Measurements from ENCODE around the gene TREML2.
"Not testable (repeated sequence)": the region's sequence is repeated elsewhere in the genome, so short reads cannot be mapped to it uniquely, and the experiment has no call there.

TREML2 gene

GRCh38 chr6:41208439-41209106 lies 7.6 kb upstream of the TREML2 start:
- DNase-seq (ENCODE audit: low read depth): no peak

GRCh38 chr6:41204156-41204555 lies 3.2 kb upstream of the TREML2 start:
- DNase-seq (ENCODE audit: low read depth): no peak

GRCh38 chr6:41201764-41202173 lies 820 bp upstream of the TREML2 start:
- no peak for DNase-seq (ENCODE audit: low read depth)

GRCh38 chr6:41200296-41200900 lies 551 bp downstream of the TREML2 start:
- DNase-seq (ENCODE audit: low read depth): no peak

GRCh38 chr6:41199552-41200246 lies 1.2 kb downstream of the TREML2 start:
- DNase-seq (ENCODE audit: low read depth): no peak

GRCh38 chr6:41197234-41197633 lies 3.7 kb downstream of the TREML2 start:
- no peak for DNase-seq (ENCODE audit: low read depth)

- no peak for DNase-seq (ENCODE audit: low read depth)
These were observed 6.6 kb downstream of the TREML2 start for GRCh38 chr6:41194386-41194785.

- DNase-seq (ENCODE audit: low read depth): no peak
These were observed 7.1 kb downstream of the TREML2 start for GRCh38 chr6:41193884-41194283.

GRCh38 chr6:41193171-41193734 lies 7.7 kb downstream of the TREML2 start:
- DNase-seq (ENCODE audit: low read depth): no peak

- DNase-seq (ENCODE audit: low read depth): no peak
These were observed 9.4 kb downstream of the TREML2 start for GRCh38 chr6:41191569-41191968.

GRCh38 chr6:41190791-41191190 lies 10.2 kb downstream of the TREML2 start:
- DNase-seq (ENCODE audit: low read depth): no peak

- no peak for DNase-seq (ENCODE audit: low read depth)
These were observed 11.0 kb downstream of the TREML2 start for GRCh38 chr6:41189967-41190366.

- DNase-seq (ENCODE audit: low read depth): not testable (repeated sequence)
These were observed 11.9 kb downstream of the TREML2 start for GRCh38 chr6:41189046-41189445.

GRCh38 chr6:41187924-41188886 lies 12.7 kb downstream of the TREML2 start:
- no peak for DNase-seq (ENCODE audit: low read depth)

GRCh38 chr6:41186031-41186562 lies 14.9 kb downstream of the TREML2 start:
- no peak for DNase-seq (ENCODE audit: low read depth)

GRCh38 chr6:41184761-41185160 lies 16.2 kb downstream of the TREML2 start:
- no peak for DNase-seq (ENCODE audit: low read depth)

GRCh38 chr6:41182069-41183034 lies 18.6 kb downstream of the TREML2 start:
- peak; percentile 22 for DNase-seq (ENCODE audit: low read depth)

GRCh38 chr6:41181566-41181965 lies 19.4 kb downstream of the TREML2 start:
- no peak for DNase-seq (ENCODE audit: low read depth)

- DNase-seq (ENCODE audit: low read depth): no peak
These were observed 21.8 kb downstream of the TREML2 start for GRCh38 chr6:41179163-41179562.

GRCh38 chr6:41177695-41178094 lies 23.3 kb downstream of the TREML2 start:
- DNase-seq (ENCODE audit: low read depth): no peak
